NB4 (cell line): ENCODE data around the gene CAMK2G.

ENCODE experiments used
- DNase-seq: peaks from one replicate; pipeline ENCODE4 v3.0.0; 2010; ENCODE audit warnings: low read depth
- H3K4me3 ChIP-seq: one replicate; pipeline ENCODE4 v1.5.1; 2011; ENCODE audit warnings: mild to moderate bottlenecking, low read depth, low read length, moderate library complexity
- MYC ChIP-seq: IDR thresholded peaks from 2 replicates; pipeline ENCODE4 v1.6.1; 2011; ENCODE audit warnings: low read depth, low read length
- POLR2A ChIP-seq: IDR thresholded peaks from 2 replicates; pipeline ENCODE4 v1.6.1; 2011; ENCODE audit warnings: mild to moderate bottlenecking; ENCODE audit not compliant: insufficient read length; ENCODE audit errors: extremely low read depth
- TF ChIP-seq, protein P1 (sequence below): IDR thresholded peaks from one replicate; pipeline ENCODE4 v1.5.1; 2012; ENCODE audit warnings: low read depth, low read length
- TF ChIP-seq, protein P2 (sequence below): IDR thresholded peaks from 2 replicates; pipeline ENCODE4 v1.6.1; 2011; ENCODE audit warnings: low read depth, low read length

CAMK2G gene

GRCh38 chr10:73910401-73910763 is 36.0 kb upstream of the CAMK2G start:
- H3K4me3 ChIP-seq, result peak overlapping the region; percentile 71
- DNase-seq, result peak; percentile 73
- TF ChIP-seq, protein P1, sequence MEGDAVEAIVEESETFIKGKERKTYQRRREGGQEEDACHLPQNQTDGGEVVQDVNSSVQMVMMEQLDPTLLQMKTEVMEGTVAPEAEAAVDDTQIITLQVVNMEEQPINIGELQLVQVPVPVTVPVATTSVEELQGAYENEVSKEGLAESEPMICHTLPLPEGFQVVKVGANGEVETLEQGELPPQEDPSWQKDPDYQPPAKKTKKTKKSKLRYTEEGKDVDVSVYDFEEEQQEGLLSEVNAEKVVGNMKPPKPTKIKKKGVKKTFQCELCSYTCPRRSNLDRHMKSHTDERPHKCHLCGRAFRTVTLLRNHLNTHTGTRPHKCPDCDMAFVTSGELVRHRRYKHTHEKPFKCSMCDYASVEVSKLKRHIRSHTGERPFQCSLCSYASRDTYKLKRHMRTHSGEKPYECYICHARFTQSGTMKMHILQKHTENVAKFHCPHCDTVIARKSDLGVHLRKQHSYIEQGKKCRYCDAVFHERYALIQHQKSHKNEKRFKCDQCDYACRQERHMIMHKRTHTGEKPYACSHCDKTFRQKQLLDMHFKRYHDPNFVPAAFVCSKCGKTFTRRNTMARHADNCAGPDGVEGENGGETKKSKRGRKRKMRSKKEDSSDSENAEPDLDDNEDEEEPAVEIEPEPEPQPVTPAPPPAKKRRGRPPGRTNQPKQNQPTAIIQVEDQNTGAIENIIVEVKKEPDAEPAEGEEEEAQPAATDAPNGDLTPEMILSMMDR, result peak; percentile 30
- no peak for TF ChIP-seq POLR2A
- no peak; the same call in 1 of the 2 replicates for TF ChIP-seq MYC
- TF ChIP-seq, protein P2, sequence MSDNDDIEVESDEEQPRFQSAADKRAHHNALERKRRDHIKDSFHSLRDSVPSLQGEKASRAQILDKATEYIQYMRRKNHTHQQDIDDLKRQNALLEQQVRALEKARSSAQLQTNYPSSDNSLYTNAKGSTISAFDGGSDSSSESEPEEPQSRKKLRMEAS, result peak; percentile 4; the same call in 1 of the 2 replicates

DNA sequence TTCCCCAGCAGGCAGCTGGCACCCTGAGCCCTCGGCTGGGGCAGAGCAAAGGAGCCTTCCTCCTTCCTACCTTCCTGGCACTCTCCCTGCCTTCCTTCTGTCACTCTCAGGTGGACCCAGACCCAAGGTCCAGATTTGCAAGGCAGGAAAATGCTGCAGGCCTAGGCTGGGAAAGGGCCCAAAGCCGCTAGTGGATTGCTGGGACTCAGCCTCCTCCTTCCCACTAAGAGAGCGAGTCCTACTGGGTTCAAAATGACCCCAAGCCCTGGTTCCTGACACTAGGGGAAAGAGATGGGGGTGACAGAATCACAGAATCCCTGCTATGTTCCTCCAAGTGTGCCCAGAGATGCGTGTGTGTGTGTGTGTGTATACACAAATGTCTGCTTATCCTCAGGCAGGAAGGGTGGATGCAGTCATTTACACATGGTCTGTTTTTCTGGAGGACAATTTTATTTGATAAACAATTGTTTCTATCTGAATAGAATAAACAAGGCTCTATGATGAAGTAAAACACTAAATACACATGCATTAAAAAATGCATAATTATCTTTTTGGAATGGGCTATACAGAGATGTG is 35.3 kb upstream of the CAMK2G start:
- H3K4me3 ChIP-seq, result peak overlapping the region; percentile 16
- TF ChIP-seq, protein P2, result no peak
- no peak for TF ChIP-seq MYC
- no peak for TF ChIP-seq POLR2A
- TF ChIP-seq, protein P1, result no peak
- DNase-seq, result no peak

GRCh38 chr10:73908853-73909539 is 34.6 kb upstream of the CAMK2G start:
- DNase-seq, result peak; percentile 98
- peak overlapping the region; percentile 16 for H3K4me3 ChIP-seq
- TF ChIP-seq, protein P1, result no peak
- peak; percentile 84 for TF ChIP-seq MYC
- TF ChIP-seq, protein P2, result 0 out of 2 replicates have a peak, but pooled peaks have one; percentile 62
- TF ChIP-seq POLR2A, result no peak

DNA sequence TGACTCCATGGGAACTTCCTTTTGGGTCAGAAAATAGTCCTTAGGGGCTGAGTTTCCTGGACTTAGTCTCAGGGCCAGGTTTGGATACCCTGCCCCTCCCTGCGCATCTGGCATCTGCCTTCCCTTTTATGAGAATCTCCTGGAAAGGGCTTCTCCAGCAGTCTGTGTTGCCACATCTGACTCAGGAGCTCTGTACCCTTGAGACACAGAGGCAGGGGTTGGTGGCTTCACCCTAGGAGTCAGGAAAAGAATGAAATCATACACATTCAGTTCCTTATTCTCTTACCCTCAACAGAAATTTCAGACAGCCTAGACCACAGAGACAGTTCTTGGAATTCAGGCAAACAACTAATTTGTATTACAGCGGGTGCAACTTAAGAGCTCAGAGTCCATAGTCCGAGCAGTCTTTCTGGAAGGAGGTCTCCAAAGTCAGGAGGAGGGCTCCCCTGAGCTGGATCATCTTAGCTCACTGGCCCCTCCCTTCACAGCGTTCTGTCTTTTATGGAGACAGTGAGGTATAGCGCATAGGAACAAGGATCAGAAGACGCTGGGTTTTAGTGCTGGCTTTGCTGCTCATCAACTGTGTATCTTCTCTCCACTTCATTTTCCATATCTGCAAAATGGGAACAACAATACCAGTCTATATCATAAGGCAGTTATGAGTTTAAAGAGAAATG is 33.6 kb upstream of the CAMK2G start:
- H3K4me3 ChIP-seq, result peak overlapping the region; percentile 52
- DNase-seq, result peak; percentile 95
- TF ChIP-seq, protein P1, result no peak
- TF ChIP-seq, protein P2, result no peak
- TF ChIP-seq MYC, result no peak
- no peak for TF ChIP-seq POLR2A

- TF ChIP-seq MYC, result no peak
- TF ChIP-seq, protein P1, result no peak
- TF ChIP-seq POLR2A, result no peak
- TF ChIP-seq, protein P2, result no peak
- peak; percentile 87 for DNase-seq
- H3K4me3 ChIP-seq, result no peak overlapping the region
Measured at GRCh38 chr10:73906524-73907447, 32.4 kb upstream of the CAMK2G start.
